Measurements from ENCODE around the gene UBL7. TPM values are rescaled to one million over a fixed set of nuclear protein-coding genes. Genes with fewer than 3 reads are reported as not detected.

The UBL7 gene
- total RNA-seq, 1 donor from 2014 or later = 53.7 TPM

- no peaks in the 10 kb centered on the region for H3K4me1 Mint-ChIP-seq (ENCODE audit: low read depth)
- no peaks in the 10 kb centered on the region for H3K36me3 Mint-ChIP-seq (ENCODE audit: insufficient read depth)
- DNase-seq (ENCODE audit: low spot score, unreplicated experiment) = no peak
- no peak overlapping the region for H3K4me3 Mint-ChIP-seq (ENCODE audit: low read depth)
- H3K27ac Mint-ChIP-seq = no peak overlapping the region
- H3K27me3 Mint-ChIP-seq = peaks cover 24% of the 10 kb centered on the region
- TF ChIP-seq CTCF (IDR thresholded peaks at IDR 0.05; ENCODE audit: unreplicated experiment) = no peak
- H3K9me3 Mint-ChIP-seq (ENCODE audit: low read depth) = no peaks in the 10 kb centered on the region
These were observed 52.6 kb downstream of the UBL7 start for GRCh38 chr15:74408385-74408784.

GRCh38 chr15:74406992-74407705 lies 53.8 kb downstream of the UBL7 start:
- TF ChIP-seq CTCF (IDR thresholded peaks at IDR 0.05; ENCODE audit: unreplicated experiment) = no peak
- Mint-ChIP-seq H3K4me1 (ENCODE audit: low read depth) (no peaks in the 10 kb centered on the region), H3K9me3 (ENCODE audit: low read depth) (no peaks in the 10 kb centered on the region), H3K4me3 (ENCODE audit: low read depth) (no peak overlapping the region), H3K27me3 (peaks cover 26% of the 10 kb centered on the region), H3K27ac (no peak overlapping the region), H3K36me3 (ENCODE audit: insufficient read depth) (no peaks in the 10 kb centered on the region)
- no peak for DNase-seq (ENCODE audit: low spot score, unreplicated experiment)

GRCh38 chr15:74406517-74406916 lies 54.4 kb downstream of the UBL7 start:
- Mint-ChIP-seq H3K4me3 (ENCODE audit: low read depth) (no peak overlapping the region), H3K9me3 (ENCODE audit: low read depth) (no peaks in the 10 kb centered on the region), H3K36me3 (ENCODE audit: insufficient read depth) (no peaks in the 10 kb centered on the region), H3K4me1 (ENCODE audit: low read depth) (no peaks in the 10 kb centered on the region), H3K27me3 (peaks cover 32% of the 10 kb centered on the region), H3K27ac (no peak overlapping the region)
- DNase-seq (ENCODE audit: low spot score, unreplicated experiment) = no peak
- TF ChIP-seq CTCF (IDR thresholded peaks at IDR 0.05; ENCODE audit: unreplicated experiment) = no peak

GRCh38 chr15:74405823-74406222 lies 55.1 kb downstream of the UBL7 start:
- no peak for TF ChIP-seq CTCF (IDR thresholded peaks at IDR 0.05; ENCODE audit: unreplicated experiment)
- Mint-ChIP-seq H3K9me3 (ENCODE audit: low read depth) (no peaks in the 10 kb centered on the region), H3K27ac (no peak overlapping the region), H3K36me3 (ENCODE audit: insufficient read depth) (no peaks in the 10 kb centered on the region), H3K27me3 (peaks cover 36% of the 10 kb centered on the region), H3K4me3 (ENCODE audit: low read depth) (no peak overlapping the region), H3K4me1 (ENCODE audit: low read depth) (peaks cover 1% of the 10 kb centered on the region)
- DNase-seq (ENCODE audit: low spot score, unreplicated experiment) = no peak

- no peak for DNase-seq (ENCODE audit: low spot score, unreplicated experiment)
- H3K4me3 Mint-ChIP-seq (ENCODE audit: low read depth) = no peak overlapping the region
These were observed 56.9 kb downstream of the UBL7 start for GRCh38 chr15:74403991-74404563.

More at GRCh38 chr15:74403991-74404563, 56.9 kb downstream of the UBL7 start:
- no peaks in the 10 kb centered on the region for H3K36me3 Mint-ChIP-seq (ENCODE audit: insufficient read depth)
- H3K4me1 Mint-ChIP-seq (ENCODE audit: low read depth) = peaks cover 1% of the 10 kb centered on the region
- H3K9me3 Mint-ChIP-seq (ENCODE audit: low read depth) = no peaks in the 10 kb centered on the region
- TF ChIP-seq CTCF (IDR thresholded peaks at IDR 0.05; ENCODE audit: unreplicated experiment) = no peak
- peaks cover 36% of the 10 kb centered on the region for H3K27me3 Mint-ChIP-seq
- no peak overlapping the region for H3K27ac Mint-ChIP-seq

All from progenitor cell of endocrine pancreas (in vitro differentiated cells).